H54 (cell line): ENCODE data around the gene ANHX.

Experiments
- DNase-seq: peaks from one replicate; pipeline ENCODE4 v3.0.0; 2011; ENCODE audit warnings: low spot score, mixed read lengths; ENCODE audit not compliant: insufficient read length
- FAIRE-seq: peaks from 3 replicates; lab custom pipeline; 2011; peaks lifted over from hg19 to GRCh38; lab: Jason Lieb, UNC
- POLR2A ChIP-seq: IDR thresholded peaks from 2 replicates; pipeline ENCODE4 v1.6.1; 2011; ENCODE audit warnings: low read depth, mild to moderate bottlenecking, low read length

Gene ANHX

GRCh38 chr12:133180669-133181068 is 55.0 kb downstream of the ANHX start:
- no peak for DNase-seq
- no peak for TF ChIP-seq POLR2A
- FAIRE-seq = no peak

GRCh38 chr12:133174901-133175300 is 60.8 kb downstream of the ANHX start:
- no peak for FAIRE-seq
- no peak for TF ChIP-seq POLR2A
- DNase-seq = no peak

- FAIRE-seq = no peak
- no peak for TF ChIP-seq POLR2A
- no peak for DNase-seq
Measured at GRCh38 chr12:133172491-133172890, 63.2 kb downstream of the ANHX start.
